HCT116 (cell line): ENCODE measurements around the gene TENT4A. TPM values are rescaled to one million over a fixed set of nuclear protein-coding genes. Genes with fewer than 3 reads are reported as not detected.

Experiments used
- ATAC-seq: fragments of 200-7000 bp; cut with Tn5 transposase; 2 replicates; pipeline ENCODE4 v1.9.1; 2020; ENCODE audit warnings: mild to moderate bottlenecking, moderate library complexity
- BruUV-seq: library from RNA; stranded (reverse); fragments of 400-500 nt; replicated peaks from 2 replicates; lab custom pipeline; 2021; lab: Mats Ljungman, UMichigan
- CTCF ChIA-PET: fragments of 300-600 bp; sonication (Branson Sonifier 250); formaldehyde crosslinking; loops from one replicate; lab custom pipeline; 2021; ENCODE audit warnings: antibody characterized with exemption; lab: Charles Lee
- POLR2A ChIA-PET: fragments of 300-600, 350-600 bp; sonication (Branson Sonifier 250); formaldehyde crosslinking; loops from one replicate; lab custom pipeline; 2021; ENCODE audit warnings: antibody characterized with exemption; lab: Charles Lee
- RAD21 ChIA-PET, 2 experiments: fragments of 300-600 bp; sonication (Branson Sonifier 250); formaldehyde crosslinking; loops; one replicate each; lab custom pipeline; 2023; ENCODE audit warnings: low total read pairs in 2 of 2; ENCODE audit not compliant: uncharacterized antibody in 2 of 2, unreplicated experiment in 2 of 2, low non-redundant PET in 1 of 2; lab: Charles Lee
- DNase-seq: peaks from one replicate; pipeline ENCODE4 v3.0.0-alpha.2; 2010; ENCODE audit warnings: low read depth, low spot score
- H2AFZ ChIP-seq: fragments of 200-600 bp; shearing (Covaris generic), sonication (generic); 2 replicates; pipeline ENCODE4 v1.6.1; 2017; ENCODE audit warnings: low read depth, mixed run types, mixed read lengths, antibody characterized with exemption, low read length; ENCODE audit not compliant: poor library complexity, severe bottlenecking
- H3K27ac ChIP-seq: 2 replicates; pipeline ENCODE4 v1.5.1; 2012; ENCODE audit warnings: low read depth, low read length
- H3K27me3 ChIP-seq: fragments of 200-600 bp; sonication (generic); 2 replicates; pipeline ENCODE4 v1.6.1; 2016; ENCODE audit warnings: mixed run types, low read length, mixed read lengths; ENCODE audit not compliant: insufficient read depth
- H3K36me3 ChIP-seq, 2 experiments: fragments of 200-500 bp in 1 of 2; fragments of 200-600 bp in 1 of 2; sonication (Bioruptor generic) in 1 of 2; sonication (generic) in 1 of 2; 2 replicates each; pipeline versions ENCODE4 v1.5.1 to v1.6.1; 2014 to 2016; ENCODE audit warnings: low read length in 2 of 2, inconsistent platforms in 1 of 2, mixed read lengths in 1 of 2, mixed run types in 1 of 2; ENCODE audit not compliant: insufficient read depth in 2 of 2, control insufficient read depth in 1 of 2
- H3K4me1 ChIP-seq, 2 experiments: fragments of 200-600 bp in 1 of 2; sonication (generic) in 1 of 2; 2 replicates each; pipeline versions ENCODE4 v1.5.1 to v1.6.1; 2012 to 2017; ENCODE audit warnings: low read length in 2 of 2, inconsistent platforms in 1 of 2, mild to moderate bottlenecking in 1 of 2, mixed read lengths in 1 of 2, mixed run types in 1 of 2, moderate library complexity in 1 of 2; ENCODE audit not compliant: insufficient read depth in 2 of 2, control insufficient read depth in 1 of 2
- H3K4me2 ChIP-seq: fragments of 200-600 bp; sonication (generic); 2 replicates; pipeline ENCODE4 v1.6.1; 2017; ENCODE audit warnings: mixed run types, low read length, mixed read lengths
- H3K4me3 ChIP-seq, 2 experiments: fragments of 200-600 bp in 1 of 2; sonication (generic) in 1 of 2; replicated peaks in 1 of 2; 2 replicates each; pipeline ENCODE4 v1.5.1; 2011 to 2016; ENCODE audit warnings: low read length in 2 of 2, control low read depth in 1 of 2, low read depth in 1 of 2, mild to moderate bottlenecking in 1 of 2, mixed read lengths in 1 of 2, mixed run types in 1 of 2
- H3K79me2 ChIP-seq: fragments of 200-600 bp; sonication (generic); 2 replicates; pipeline ENCODE4 v1.6.1; 2017; ENCODE audit warnings: mild to moderate bottlenecking, mixed run types, low read length, moderate library complexity, mixed read lengths; ENCODE audit not compliant: insufficient read depth
- H3K9ac ChIP-seq: fragments of 200-600 bp; sonication (generic); 2 replicates; pipeline ENCODE4 v1.6.1; 2016; ENCODE audit warnings: low read length, mixed read lengths
- H3K9me2 ChIP-seq: fragments of 200-600 bp; sonication (generic), shearing (Covaris generic); 2 replicates; pipeline ENCODE4 v1.6.1; 2017; ENCODE audit warnings: mixed run types, mild to moderate bottlenecking, moderate library complexity; ENCODE audit not compliant: insufficient read depth
- H3K9me3 ChIP-seq, 2 experiments: fragments of 200-500 bp in 1 of 2; fragments of 200-600 bp in 1 of 2; sonication (Bioruptor generic) in 1 of 2; sonication (generic) in 1 of 2; 2 replicates each; pipeline ENCODE4 v1.6.1; 2014 to 2017; ENCODE audit warnings: low read length in 2 of 2, mixed read lengths in 2 of 2, inconsistent platforms in 1 of 2, low read depth in 1 of 2, mild to moderate bottlenecking in 1 of 2, mixed run types in 1 of 2, moderate library complexity in 1 of 2; ENCODE audit not compliant: control insufficient read depth in 1 of 2, insufficient read depth in 1 of 2
- H4K20me1 ChIP-seq: fragments of 200-600 bp; sonication (generic), shearing (Covaris generic); 2 replicates; pipeline ENCODE4 v1.6.1; 2017; ENCODE audit warnings: mixed run types, mild to moderate bottlenecking, moderate library complexity; ENCODE audit not compliant: insufficient read depth
- EZH2phosphoT487 ChIP-seq: fragments of 200-600 bp; IDR thresholded peaks from 2 replicates; pipeline ENCODE4 v1.6.1; 2018; ENCODE audit warnings: antibody characterized with exemption, borderline replicate concordance
- SRF ChIP-seq: IDR thresholded peaks from 2 replicates; pipeline ENCODE4 v1.6.1; 2012; ENCODE audit warnings: low read depth
- intact Hi-C: fragments of 100-400 bp; cut with micrococcal nuclease; formaldehyde crosslinking; loops from 2 replicates; pipeline ENCODE4 v1.10.0; 2022
- total RNA-seq: library from RNA; stranded (reverse); gene quantifications from one replicate; pipeline ENCODE4 v1.2.1, GENCODE V29; 2021; ENCODE audit not compliant: unreplicated experiment

The TENT4A gene
- total RNA-seq, 1 experiment from 2014 or later = 39.8 TPM

DNA sequence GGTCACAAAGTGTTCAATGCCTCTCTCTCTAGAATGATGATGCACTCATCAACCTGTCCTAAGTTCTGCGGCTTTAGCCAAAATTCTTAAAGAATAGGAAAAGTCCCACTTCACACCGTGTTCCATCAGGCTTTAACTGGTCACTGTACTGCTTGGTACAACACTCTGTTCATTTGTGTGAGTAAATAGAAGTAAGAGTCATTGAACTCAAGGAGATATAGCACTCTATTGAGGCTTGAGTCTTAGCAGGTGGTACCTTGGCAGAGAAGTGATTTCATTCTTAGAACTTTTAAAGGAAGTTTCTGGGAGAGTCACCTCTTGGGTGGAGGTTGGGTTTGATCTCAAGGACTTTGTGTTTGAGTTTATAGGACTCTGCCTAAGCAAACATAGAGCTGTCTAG, 92.6 kb downstream of the TENT4A start:
- Histone ChIP-seq H3K36me3 (no peaks in the 10 kb centered on the region), H3K4me3 (no peak overlapping the region), H3K27ac (no peak overlapping the region), H4K20me1 (no peaks in the 10 kb centered on the region), H3K4me1 (no peaks in the 10 kb centered on the region), H3K27me3 (no peaks in the 10 kb centered on the region), H3K9me3 (no peaks in the 10 kb centered on the region; a peak in 2 of 4 replicates), H3K9ac (no peak overlapping the region), H3K4me2 (no peak overlapping the region), H3K9me2 (no peaks in the 10 kb centered on the region), H3K79me2 (no peaks in the 10 kb centered on the region), H2AFZ (no peak overlapping the region)
- intact Hi-C loops = no loop called here
- RAD21 ChIA-PET = no interaction called here
- POLR2A ChIA-PET = no interaction called here
- BruUV-seq = no TSS peak
- no peak for DNase-seq
- CTCF ChIA-PET = no interaction called here
- TF ChIP-seq SRF = no peak
- TF ChIP-seq EZH2phosphoT487 = no peak
- ATAC-seq = no peak

Other genes starting within 250 kb of the TENT4A start
- 101 TPM for gene NSUN2, start 80.4 kb upstream of the TENT4A start, total RNA-seq
- gene SRD5A1, start 80.0 kb upstream of the TENT4A start, total RNA-seq = 24.7 TPM